ENCODE measurements around the gene VSIG8.

The VSIG8 gene

GRCh38 chr1:159843459-159843858 is 19.0 kb downstream of the VSIG8 start:
- DNase-seq (ENCODE audit: extremely low spot score): no peak
- ChIA-PET CTCF (interaction anchor here (0.6 to 0.9 kb wide), 2 partner anchors 10 to 19 kb away, joined by 3 read pairs; no protein-coding TSS in a partner anchor), POLR2A (no interaction called here)
- TF ChIP-seq PKNOX1 (IDR thresholded peaks at IDR 0.05) (no peak), SP1 (IDR thresholded peaks at IDR 0.05) (no peak), CTBP1 (IDR thresholded peaks at IDR 0.05; ENCODE audit: borderline replicate concordance) (no peak), FOXA1 (IDR thresholded peaks at IDR 0.05) (no peak), ELF4 (IDR thresholded peaks at IDR 0.05) (no peak), L3MBTL2 (conservative IDR thresholded peaks at IDR 0.05) (no peak), TARDBP (IDR thresholded peaks at IDR 0.05) (no peak), FOXK2 (IDR thresholded peaks at IDR 0.05) (no peak), SUZ12 (IDR thresholded peaks at IDR 0.05) (no peak), LEF1 (IDR thresholded peaks at IDR 0.05; ENCODE audit: borderline replicate concordance) (no peak), ARNT (IDR thresholded peaks at IDR 0.05) (no peak)

GRCh38 chr1:159841749-159842148 is 20.7 kb downstream of the VSIG8 start:
- ChIA-PET CTCF (interaction anchor here (0.8 to 1.1 kb wide), 2 partner anchors 43 to 166 kb away, joined by 3 read pairs; no protein-coding TSS in a partner anchor), POLR2A (interaction anchor here (0.6 kb wide), 1 partner anchor 13 kb away, joined by 3 read pairs; no protein-coding TSS in a partner anchor)
- TF ChIP-seq NFRKB (IDR thresholded peaks at IDR 0.05): no peak
- no peak for TF ChIP-seq LEF1 (IDR thresholded peaks at IDR 0.05; ENCODE audit: borderline replicate concordance)
- no peak for TF ChIP-seq SUZ12 (IDR thresholded peaks at IDR 0.05)
- no peak for TF ChIP-seq ZNF384 (IDR thresholded peaks at IDR 0.05)
- no peak for TF ChIP-seq SP1 (IDR thresholded peaks at IDR 0.05)
- no peak for TF ChIP-seq ARNT (IDR thresholded peaks at IDR 0.05)
- no peak for DNase-seq (ENCODE audit: extremely low spot score)

- POLR2A ChIA-PET: no interaction called here
- TF ChIP-seq CTBP1 (IDR thresholded peaks at IDR 0.05; ENCODE audit: borderline replicate concordance) (no peak), SUZ12 (IDR thresholded peaks at IDR 0.05) (no peak), SP1 (IDR thresholded peaks at IDR 0.05) (no peak), BHLHE40 (IDR thresholded peaks at IDR 0.05; ENCODE audit: borderline replicate concordance) (no peak), FOXA1 (IDR thresholded peaks at IDR 0.05) (no peak), ELF4 (IDR thresholded peaks at IDR 0.05) (no peak), LEF1 (IDR thresholded peaks at IDR 0.05; ENCODE audit: borderline replicate concordance) (no peak), FOXM1 (IDR thresholded peaks at IDR 0.05; ENCODE audit: borderline replicate concordance) (no peak), NFRKB (IDR thresholded peaks at IDR 0.05) (no peak), ARNT (IDR thresholded peaks at IDR 0.05) (no peak), ZNF384 (IDR thresholded peaks at IDR 0.05) (no peak), L3MBTL2 (conservative IDR thresholded peaks at IDR 0.05) (no peak), FOXK2 (IDR thresholded peaks at IDR 0.05) (no peak), PKNOX1 (IDR thresholded peaks at IDR 0.05) (no peak)
- CTCF ChIA-PET: interaction anchor here (0.9 to 1.2 kb wide), 3 partner anchors 12 to 53 kb away, joined by 3 read pairs; no protein-coding TSS in a partner anchor
- DNase-seq (ENCODE audit: extremely low spot score): no peak
These were observed 23.2 kb downstream of the VSIG8 start for GRCh38 chr1:159839116-159839849.

DNA sequence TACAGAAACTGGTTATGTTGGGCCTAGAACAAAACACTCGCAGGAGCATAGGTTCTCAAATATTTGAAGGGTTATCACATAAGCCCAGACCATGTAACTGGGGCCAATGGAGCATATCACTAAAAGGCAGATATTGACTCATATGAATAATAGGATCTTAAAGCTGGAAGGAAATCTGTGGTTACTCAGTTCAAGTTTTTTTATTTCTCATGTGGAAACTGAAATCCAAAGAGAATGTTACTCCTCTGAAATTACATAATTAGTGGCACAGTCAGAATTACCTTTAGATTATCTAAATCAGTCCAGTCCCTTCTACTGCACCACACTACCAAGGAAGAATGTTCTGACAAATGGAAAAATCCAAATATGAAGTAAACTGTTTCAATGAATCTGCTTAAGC is 23.7 kb downstream of the VSIG8 start:
- TF ChIP-seq ARNT (IDR thresholded peaks at IDR 0.05) (no peak), L3MBTL2 (conservative IDR thresholded peaks at IDR 0.05) (no peak), CTBP1 (IDR thresholded peaks at IDR 0.05; ENCODE audit: borderline replicate concordance) (no peak), PKNOX1 (IDR thresholded peaks at IDR 0.05) (no peak), TARDBP (IDR thresholded peaks at IDR 0.05) (no peak), NFRKB (IDR thresholded peaks at IDR 0.05) (no peak), FOXA1 (IDR thresholded peaks at IDR 0.05) (no peak), HDGF (IDR thresholded peaks at IDR 0.05; ENCODE audit: borderline replicate concordance) (no peak), SP1 (IDR thresholded peaks at IDR 0.05) (no peak), FOXK2 (IDR thresholded peaks at IDR 0.05) (no peak), LEF1 (IDR thresholded peaks at IDR 0.05; ENCODE audit: borderline replicate concordance) (no peak), ZNF384 (IDR thresholded peaks at IDR 0.05) (no peak), BHLHE40 (IDR thresholded peaks at IDR 0.05; ENCODE audit: borderline replicate concordance) (no peak), FOXM1 (IDR thresholded peaks at IDR 0.05; ENCODE audit: borderline replicate concordance) (no peak), SUZ12 (IDR thresholded peaks at IDR 0.05) (no peak), ELF4 (IDR thresholded peaks at IDR 0.05) (no peak)
- ChIA-PET POLR2A (no interaction called here), CTCF (no interaction called here)
- DNase-seq (ENCODE audit: extremely low spot score): no peak

DNA sequence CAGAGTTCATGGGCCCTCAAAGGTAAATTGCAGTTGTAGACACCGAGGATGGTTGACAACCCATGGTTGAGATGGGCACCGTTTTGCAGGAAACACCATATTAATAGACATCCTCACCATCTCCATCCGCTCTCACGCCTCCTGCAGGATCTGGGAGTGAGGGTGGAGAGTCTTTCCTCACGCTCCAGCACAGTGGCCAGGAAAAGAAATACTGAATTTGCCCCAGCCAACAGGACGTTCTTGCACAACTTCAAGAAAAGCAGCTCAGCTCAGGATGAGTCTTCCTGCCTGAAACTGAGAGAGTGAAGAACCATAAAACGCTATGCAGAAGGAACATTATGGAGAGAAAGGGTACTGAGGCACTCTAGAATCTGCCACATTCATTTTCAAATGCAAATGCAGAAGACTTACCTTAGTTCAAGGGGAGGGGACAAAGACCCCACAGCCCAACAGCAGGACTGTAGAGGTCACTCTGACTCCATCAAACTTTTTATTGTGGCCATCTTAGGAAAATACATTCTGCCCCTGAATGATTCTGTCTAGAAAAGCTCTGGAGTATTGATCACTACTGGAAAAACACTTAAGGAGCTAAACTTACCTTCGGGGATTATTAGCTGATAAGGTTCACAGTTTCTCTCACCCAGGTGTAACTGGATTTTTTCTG is 26.5 kb downstream of the VSIG8 start:
- ChIA-PET CTCF (no interaction called here), POLR2A (no interaction called here)

More for the DNA sequence above, 26.5 kb downstream of the VSIG8 start:
- TF ChIP-seq ELF4 (IDR thresholded peaks at IDR 0.05) (no peak), ARNT (IDR thresholded peaks at IDR 0.05) (no peak), HDGF (IDR thresholded peaks at IDR 0.05; ENCODE audit: borderline replicate concordance) (no peak), FOXK2 (IDR thresholded peaks at IDR 0.05) (no peak), BHLHE40 (IDR thresholded peaks at IDR 0.05; ENCODE audit: borderline replicate concordance) (no peak), CTBP1 (IDR thresholded peaks at IDR 0.05; ENCODE audit: borderline replicate concordance) (no peak), NFRKB (IDR thresholded peaks at IDR 0.05) (no peak), PKNOX1 (IDR thresholded peaks at IDR 0.05) (no peak), L3MBTL2 (conservative IDR thresholded peaks at IDR 0.05) (no peak), ZNF384 (IDR thresholded peaks at IDR 0.05) (no peak), SUZ12 (IDR thresholded peaks at IDR 0.05) (no peak)
- no peak for DNase-seq (ENCODE audit: extremely low spot score)
